GM21576 (cell line): ENCODE measurements around the gene MED27.
"Not testable (repeated sequence)": the region's sequence is repeated elsewhere in the genome, so short reads cannot be mapped to it uniquely, and the experiment has no call there.

Experiments
- ATAC-seq: cut with Tn5 transposase; IDR thresholded peaks from one replicate; pipeline ENCODE4 v1.9.1; 2021; ENCODE audit warnings: mild to moderate bottlenecking, moderate library complexity; ENCODE audit not compliant: unreplicated experiment

Gene MED27

DNA sequence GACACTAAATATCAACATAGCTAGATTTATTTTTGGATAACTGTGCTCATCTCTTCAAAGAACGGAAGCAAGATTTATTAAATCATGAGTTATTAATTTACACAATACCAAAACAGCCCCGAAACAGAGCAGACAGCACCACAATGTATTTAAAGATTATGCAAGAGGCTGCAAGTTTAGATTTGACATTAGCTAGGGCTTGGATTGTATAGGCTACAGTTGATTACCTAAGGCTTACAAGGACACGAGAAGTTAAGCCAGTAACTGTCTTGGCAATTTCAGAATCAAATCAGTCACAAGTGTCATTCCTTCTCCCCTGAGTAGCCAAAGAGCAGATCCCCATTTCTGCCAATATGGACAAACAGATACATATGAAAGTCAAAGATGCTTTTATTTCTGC, 152.6 kb downstream of the MED27 start:
- ATAC-seq: no peak

DNA sequence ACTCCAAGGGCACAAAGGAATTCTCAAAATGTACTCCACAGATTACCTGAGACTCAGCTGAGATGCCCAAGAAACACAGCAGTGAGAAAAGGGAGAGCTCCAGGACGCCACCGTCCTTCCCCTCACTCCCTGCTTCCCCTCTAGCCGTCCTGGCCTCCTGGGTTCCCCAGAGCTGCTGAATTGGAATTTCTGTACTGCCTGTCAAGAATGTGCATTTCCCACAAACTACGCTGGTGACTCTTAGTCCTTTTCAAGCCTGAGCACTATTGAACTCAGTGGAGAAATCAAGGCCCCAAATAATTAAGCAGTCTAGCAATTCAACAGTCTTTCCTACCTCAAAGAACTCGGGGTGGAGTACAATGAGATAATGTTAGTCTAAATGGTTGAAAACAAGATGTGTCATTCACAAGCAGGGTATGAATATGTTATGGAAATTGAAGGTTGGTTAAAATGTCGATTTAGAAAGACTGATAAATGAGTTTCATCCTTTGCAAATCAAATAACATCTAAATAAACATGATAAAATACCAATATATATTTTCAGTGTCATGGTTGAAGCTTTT, 153.2 kb downstream of the MED27 start:
- ATAC-seq: no peak

DNA sequence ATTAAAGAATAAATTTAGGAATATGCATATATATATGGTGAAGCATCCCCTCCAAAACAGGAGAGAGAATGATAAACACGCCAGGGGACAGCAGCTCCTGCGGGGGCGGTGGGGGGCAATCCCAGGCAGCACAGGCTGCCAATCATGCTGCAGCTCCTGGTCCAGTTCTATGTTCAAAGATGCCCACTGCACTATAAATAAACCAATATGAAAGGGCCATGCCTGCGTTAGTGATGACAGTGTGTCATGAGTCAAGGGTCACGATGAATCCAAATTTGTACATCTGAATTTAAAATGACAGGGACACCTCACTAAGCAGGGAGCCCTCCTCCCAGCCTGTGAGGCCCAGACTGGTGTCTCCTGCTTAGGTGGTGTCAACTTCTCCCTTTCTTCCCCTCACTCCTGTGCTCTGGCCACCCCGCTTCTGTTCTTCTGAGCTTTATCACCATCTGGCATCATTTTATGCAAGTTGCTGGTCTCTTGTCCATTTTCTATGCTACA, 153.9 kb downstream of the MED27 start:
- ATAC-seq: no peak

DNA sequence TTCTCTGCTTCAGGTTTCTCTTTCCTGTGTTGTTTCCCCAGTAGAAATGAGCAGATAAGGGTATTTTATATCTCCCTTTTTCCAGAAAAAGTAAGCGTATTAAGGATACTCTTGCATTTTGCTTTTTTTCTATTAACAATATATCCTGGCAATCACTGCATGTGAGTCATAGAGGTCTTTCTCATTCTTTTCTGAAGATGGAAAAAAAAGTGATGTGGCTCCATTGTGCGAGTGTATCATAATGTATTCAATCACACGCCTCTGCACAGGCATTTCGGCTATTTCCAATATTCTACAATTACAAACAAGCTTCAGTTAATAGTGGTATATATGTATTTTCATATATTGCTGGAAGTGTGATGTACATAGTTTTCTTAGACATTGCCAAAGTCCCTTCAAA, 155.9 kb downstream of the MED27 start:
- no peak for ATAC-seq

DNA sequence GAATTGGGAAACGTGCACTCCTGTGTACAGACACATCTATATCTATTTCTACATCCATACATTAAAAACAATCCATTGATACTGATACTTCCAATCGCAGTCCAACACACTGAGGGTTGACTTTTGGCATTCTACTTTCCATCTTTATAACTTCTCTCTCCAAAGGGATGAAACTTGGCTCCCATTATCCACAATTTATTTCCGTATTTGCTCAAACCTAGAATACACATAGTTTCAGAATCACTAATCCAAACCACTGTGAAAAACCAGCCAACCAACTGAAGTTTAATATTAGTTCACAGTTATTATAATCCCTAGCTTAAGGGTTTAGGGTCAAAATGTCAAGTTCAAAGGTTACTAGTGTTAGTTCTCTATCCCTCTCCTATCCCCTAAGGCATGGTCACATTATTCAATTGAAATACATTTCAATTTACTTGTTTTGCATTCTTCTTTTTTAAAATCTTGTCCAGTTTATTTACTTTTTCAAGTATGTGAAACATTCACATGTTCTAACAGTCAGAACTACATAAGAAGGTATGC, 156.5 kb downstream of the MED27 start:
- no peak for ATAC-seq

DNA sequence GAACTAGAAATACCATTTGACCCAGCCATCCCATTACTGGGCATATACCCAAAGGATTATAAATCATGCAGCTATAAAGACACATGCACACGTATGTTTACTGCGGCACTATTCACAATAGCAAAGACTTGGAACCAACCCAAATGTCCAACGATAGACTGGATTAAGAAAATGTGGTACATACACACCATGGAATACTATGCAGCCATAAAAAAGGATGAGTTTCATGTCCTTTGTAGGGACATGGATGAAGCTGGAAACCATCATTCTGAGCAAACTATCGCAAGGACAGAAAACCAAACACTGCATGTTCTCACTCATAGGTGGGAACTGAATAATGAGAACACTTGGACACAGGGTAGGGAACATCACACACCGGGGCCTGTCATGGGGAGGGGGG, 158.0 kb downstream of the MED27 start:
- not testable (repeated sequence) for ATAC-seq

DNA sequence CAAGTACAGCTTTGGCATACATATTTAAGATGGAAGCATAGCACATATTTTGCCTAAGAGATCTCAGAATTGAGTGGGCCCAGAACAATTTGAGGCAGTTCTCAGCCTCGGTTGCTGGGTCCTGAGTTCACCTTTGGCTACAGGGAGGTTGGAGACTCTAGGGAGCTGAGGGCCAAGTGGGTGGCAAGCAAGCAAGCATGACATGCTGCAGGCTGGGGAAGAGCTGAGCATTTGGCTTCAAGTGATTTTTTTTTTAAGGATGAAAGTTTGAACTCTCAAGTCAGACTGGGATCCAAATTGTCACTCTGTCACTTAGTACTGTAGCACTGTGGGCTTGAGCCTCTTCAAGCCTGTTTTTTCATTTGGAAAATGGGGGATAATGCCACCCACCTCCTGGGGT, 160.5 kb downstream of the MED27 start:
- ATAC-seq: no peak

DNA sequence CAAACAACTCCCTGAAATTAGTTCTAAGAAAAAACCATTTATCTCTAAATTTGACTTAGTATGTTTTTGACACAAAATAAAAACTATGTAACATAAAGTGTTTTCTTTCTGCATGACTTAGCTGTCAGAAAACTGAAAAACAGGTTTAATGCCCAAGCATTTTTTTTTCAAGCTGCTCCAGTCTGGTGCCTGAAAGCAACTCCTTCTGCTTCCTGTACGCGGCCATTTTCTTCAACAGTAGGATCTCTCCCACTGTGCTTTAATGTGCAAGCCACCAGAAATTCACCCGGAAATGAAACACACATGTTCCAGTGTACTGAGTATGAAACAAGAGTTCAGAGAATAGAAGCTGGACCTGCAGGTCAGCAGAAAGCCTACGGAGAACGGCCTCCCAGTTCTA, 161.2 kb downstream of the MED27 start:
- no peak for ATAC-seq

DNA sequence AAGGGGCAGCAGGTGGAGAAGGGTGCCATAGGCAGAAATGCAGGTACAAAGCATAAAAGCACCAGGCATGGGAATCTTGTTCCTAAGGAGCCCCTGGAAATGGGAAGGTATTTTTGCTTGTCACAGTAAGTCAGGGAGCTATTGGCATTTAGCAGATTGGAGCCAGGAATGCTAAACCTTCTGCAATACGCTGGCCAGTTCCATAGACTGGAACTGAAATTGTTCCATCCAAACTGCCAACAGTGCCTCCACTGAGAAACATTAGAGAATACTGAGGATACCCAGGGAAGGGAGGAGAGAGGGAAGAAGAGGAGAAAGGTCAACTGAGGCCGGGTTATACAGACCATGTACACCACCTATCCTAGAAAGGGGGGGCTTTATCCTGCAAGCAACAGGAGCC, 162.7 kb downstream of the MED27 start:
- ATAC-seq: no peak

DNA sequence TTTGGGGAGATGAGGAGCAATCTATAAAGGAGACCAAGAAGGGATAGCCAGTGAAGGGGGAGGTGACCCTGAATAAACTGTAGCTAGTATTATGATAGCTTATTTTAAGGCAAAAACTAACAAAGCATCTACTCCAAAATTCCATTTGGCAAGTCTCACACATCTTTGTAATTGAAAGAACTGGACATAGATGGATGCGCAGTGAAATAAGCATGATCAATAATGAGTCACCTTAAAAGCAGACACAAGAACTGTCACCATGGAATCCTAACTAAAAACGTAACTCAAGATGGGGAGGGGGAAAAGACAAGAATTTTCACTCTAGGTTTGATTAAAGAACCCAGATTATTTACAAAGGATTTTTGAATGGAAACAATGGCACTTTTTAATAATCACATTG, 164.5 kb downstream of the MED27 start:
- ATAC-seq: no peak

DNA sequence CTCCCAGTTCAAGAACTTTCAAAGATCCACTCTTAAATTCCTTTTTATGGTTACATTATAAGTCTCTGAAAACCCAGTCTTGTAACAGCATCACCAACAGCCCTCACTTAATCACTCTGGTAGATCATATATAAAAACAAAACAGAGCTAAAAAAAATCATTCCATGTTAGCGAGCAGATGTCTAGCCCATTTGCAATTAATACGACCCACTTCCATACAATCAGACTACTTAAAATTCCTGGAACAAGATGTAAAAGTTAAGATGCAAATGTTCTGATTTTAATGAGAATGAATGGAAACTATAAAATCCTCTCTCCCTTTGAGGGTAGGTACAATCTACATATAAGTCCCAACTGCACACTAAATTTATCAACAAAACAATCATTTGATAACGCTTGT, 167.0 kb downstream of the MED27 start:
- ATAC-seq: no peak

DNA sequence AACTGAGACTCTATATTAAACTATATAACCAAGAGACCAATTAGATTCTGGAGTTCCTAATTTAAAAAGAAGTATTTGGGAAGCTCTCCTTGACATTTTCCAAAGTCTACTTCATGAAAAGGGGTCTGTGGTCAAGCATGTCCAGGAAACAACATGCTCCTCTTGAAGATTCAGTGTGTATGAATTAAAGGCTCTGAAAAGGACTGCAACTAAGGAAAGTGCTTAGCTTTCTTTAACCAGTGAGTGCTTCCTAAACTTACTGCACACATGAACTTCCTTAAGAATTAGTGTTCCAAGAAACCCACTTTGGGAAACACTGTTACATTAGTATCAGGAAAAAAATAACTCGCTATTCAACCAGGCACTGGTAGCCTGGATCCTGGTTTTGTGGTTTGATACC, 167.6 kb downstream of the MED27 start:
- ATAC-seq: no peak

DNA sequence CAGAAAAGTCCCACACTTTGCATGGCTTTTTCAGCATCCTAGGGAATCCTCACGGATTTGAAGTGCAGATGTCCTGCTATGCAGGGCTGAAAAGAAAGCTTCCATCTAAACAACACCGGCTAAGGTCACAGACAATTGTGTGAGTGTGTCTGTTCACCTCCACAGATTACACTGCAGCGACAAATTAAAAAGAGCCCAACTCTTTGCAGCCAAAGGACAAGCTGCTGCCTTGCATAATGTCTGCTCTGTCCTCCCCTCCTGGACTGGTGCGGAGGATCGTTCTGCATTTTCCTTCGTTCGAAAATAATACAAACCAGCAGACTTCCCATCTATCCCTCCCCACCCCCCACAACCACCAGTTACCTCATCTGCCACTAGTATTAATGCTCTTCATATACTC, 169.1 kb downstream of the MED27 start:
- no peak for ATAC-seq

DNA sequence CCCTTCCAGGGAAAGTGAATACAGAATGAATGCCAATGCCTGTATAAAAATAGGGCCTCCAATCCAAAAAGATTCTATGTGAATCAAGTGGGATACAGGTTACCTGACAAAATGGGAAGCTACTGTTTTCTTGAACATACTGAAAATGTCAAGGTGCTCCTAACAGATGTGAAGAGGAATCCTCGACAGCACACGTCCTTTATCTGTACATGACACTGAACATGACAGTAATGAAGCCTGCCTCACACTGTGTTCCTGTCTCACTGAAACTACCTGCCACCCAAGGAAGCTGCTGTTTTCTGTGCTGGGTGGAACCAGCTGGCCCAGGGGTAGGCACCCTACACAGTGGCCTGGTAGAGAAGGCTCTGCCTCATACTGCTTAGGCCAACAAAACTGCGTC, 174.5 kb downstream of the MED27 start:
- no peak for ATAC-seq

DNA sequence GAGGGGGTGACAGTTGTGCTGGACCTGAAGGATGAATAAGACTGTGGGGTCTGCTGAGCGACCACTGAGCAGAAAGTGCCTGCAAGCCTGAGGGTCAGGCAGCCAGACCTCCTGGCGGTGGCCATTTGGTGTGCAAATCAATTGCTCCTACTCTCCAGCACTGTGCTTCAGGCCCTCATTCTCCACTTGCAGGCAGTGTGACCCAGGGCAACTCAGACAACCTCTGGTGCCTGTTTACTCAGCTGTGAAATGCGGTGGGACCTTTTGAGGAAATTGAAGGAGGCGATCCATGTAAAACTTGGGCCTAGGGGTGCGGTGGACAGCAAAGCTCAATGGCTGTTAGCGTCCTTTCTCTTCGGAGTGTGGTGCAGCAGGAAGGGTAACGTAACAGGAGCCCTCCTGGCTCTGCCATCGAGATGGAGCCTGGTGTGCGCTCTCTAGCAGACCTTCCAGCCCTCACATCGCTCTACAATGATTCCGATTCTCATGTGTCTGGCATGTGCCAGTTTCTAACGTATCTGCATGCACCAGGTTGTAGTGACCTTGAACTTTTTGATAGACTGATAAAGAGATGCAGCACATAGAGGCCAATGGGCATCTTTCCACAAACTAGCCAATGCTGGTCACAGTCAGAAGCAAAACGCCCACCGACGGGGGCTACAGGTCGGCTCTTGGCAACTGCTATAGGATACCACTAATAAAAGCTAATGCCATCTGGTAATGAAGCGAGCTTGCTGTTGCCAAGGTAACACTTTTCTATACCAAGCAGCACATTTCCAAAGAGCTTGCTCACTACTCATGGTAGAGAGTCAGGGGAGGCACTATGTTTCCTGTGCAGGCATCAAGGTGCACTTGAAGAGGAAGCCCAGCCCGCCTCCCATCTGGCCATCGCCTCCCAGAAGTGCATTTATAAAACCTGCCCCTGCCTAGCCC, 180.1 kb downstream of the MED27 start:
- no peak for ATAC-seq

DNA sequence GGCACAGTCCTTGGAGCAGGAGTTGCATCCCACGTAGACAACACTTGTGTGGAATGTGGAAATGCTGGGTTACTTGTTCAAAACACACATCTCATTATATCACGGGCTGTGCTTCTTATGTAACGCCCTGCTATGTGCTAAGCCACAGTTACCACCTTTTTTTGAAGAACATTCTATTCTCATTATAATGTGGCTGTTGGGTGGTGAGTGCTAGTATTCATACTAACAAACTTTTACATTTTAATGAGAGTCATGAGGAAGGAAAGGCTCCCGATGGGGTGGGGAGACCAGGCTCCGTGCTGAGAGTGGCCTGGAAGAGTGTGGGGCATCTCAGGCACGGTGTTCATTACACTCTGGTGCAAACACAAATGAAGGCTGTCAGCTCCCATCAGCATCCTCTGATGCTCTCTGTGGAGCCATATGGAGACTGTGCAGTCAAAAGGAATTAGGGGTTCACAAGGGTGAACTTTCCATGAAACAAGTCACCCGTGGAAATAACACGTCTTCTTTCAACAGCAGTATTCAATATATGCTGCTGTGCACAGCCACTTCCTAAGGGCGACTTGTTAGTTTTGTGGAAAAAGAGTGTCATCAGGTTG, 186.7 kb downstream of the MED27 start:
- ATAC-seq: no peak

DNA sequence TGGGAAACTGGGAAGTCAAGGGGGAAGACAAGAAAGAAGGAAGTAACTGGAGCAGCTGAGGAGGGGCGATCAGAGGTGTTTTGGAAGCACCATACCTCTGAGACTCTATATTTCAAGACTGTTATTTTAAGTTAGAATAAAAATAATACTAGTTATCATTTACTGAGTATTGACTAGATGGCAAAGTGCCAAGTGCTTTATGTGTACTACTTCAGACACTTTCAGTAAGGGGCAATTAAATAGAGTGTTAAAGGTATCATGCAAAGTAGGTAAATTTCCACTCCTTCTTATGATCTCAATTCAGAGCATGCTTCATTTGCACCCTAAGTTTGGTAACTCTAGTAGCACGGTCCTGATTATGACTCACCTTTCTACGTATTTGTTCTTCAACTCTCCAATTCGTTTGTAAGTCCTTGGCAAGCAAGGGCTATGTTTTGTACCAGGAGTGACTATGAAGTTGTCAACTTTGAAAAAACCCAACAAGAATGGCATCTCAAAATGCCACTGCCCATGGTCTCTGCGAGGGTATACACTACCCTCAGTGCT, 187.4 kb downstream of the MED27 start:
- ATAC-seq: no peak

DNA sequence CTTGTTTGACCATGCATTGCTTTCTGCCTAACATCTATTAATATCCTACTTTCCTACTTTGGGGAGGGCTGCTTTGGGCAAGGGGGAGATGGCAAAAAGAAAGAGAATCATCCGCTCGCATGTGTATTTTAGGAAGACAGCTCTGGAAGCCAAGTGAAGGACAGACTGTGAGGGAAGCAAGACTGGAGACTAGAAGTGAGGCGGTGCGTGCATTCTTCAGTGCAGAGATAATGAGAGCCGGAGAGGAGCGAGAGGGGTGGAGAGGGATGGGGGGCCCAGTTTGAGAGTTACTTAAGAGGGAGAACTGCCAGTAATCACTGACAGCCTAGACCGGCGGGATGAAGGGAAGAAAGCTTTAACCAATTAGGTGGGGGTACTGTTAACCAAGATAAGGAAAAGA, 188.1 kb downstream of the MED27 start:
- ATAC-seq: no peak

DNA sequence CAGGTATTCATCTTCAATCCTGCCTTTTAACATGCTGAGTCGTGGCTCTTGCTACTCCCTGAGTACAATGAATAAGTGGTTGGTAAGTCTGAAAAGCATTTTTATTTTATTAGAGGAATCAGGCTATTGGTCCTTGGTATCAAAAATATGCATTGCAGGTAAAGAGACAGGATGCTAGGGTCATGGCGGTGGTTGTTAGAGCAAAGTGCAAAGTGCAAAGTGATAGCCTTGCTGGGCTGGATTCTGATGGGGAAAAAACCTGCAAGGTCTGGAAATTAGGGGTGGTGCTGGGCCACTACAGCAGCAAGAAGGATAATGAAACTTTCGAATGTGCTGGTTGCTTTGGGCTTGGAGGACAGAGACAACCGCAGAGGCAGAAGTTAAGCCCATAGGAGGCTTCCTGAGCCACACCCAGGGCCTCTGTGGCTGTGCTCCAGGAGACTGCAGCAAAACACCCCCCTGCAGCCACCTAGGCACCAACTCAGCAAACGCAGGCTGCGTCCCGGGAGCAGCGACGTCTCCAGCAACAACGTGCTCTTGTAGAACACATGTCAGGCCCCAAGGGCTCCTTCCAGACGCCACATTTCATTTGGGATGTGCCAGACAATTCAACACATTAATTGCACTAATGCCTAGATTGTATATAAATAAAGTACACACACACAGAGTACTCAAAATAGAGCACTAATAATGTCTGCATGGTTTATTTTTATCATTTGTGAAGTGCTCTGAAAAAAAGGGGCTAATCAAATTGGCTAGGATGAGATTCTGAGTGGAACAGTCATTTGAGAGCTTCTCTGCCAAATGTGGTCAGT, 190.0 kb downstream of the MED27 start:
- ATAC-seq: no peak

DNA sequence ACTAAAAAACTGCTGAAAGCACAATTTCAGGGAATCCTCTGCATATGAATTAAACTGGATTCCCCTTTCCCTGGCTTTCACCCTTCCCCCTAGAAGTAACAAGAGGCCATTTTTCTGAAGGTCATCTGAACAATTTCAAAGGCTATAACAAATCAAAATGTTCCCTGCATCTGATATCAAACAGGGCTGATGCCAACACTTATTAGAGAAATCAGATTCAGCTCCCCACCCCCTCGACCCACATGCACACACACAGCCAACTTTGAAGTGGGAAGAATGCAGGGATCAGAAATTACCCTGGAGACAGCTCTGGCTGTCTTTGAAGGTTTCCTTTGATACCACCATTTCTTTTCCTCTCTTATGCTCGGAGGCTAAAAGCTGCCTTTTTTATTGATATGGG, 190.7 kb downstream of the MED27 start:
- ATAC-seq: no peak

DNA sequence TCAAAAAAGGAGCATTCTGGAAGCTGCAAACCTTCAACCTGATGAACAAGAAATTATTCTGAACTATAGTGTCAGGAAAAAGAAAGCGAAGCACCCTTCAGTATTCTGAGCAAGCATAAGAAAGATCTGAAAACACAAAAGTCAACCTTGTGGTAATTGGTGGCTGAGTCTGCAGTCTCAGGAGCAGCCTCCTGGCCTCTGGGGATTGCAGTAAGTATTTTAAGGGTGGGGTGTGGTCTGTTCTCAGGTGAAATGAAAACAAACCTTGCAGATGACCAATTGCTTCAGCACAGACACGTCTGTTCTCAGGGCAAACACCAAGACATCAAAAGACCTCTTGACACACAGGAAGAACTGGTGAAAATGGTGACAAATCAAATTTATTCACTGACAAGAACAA, 192.0 kb downstream of the MED27 start:
- no peak for ATAC-seq
